Memory B cell (primary cell): ENCODE results near the gene MAML3.

ENCODE experiments used
- ATAC-seq: fragments of 150-1000 bp; cut with Tn5 transposase; 2 replicates; pipeline ENCODE4 v1.10.0; 2021; ENCODE audit warnings: low read depth, mild to moderate bottlenecking, moderate library complexity
- DNase-seq, 2 donors: peaks; one replicate each; pipeline ENCODE4 v3.0.0; 2022; ENCODE audit warnings: low spot score in 2 of 2
- H3K27ac Mint-ChIP-seq: one replicate; pipeline ENCODE4 v1.8.0; 2022; ENCODE audit warnings: mild to moderate bottlenecking, moderate library complexity, mixed read lengths
- H3K27me3 Mint-ChIP-seq: one replicate; pipeline ENCODE4 v1.8.0; 2022; ENCODE audit warnings: mixed read lengths
- H3K36me3 Mint-ChIP-seq: one replicate; pipeline ENCODE4 v1.8.0; 2022; ENCODE audit warnings: mild to moderate bottlenecking, mixed read lengths
- H3K4me1 Mint-ChIP-seq: one replicate; pipeline ENCODE4 v1.8.0; 2022; ENCODE audit warnings: mixed read lengths
- H3K4me3 Mint-ChIP-seq: one replicate; pipeline ENCODE4 v1.8.0; 2022; ENCODE audit warnings: mild to moderate bottlenecking, moderate library complexity, mixed read lengths
- H3K9me3 Mint-ChIP-seq: one replicate; pipeline ENCODE4 v1.8.0; 2022; ENCODE audit warnings: mixed read lengths

Gene MAML3

DNA sequence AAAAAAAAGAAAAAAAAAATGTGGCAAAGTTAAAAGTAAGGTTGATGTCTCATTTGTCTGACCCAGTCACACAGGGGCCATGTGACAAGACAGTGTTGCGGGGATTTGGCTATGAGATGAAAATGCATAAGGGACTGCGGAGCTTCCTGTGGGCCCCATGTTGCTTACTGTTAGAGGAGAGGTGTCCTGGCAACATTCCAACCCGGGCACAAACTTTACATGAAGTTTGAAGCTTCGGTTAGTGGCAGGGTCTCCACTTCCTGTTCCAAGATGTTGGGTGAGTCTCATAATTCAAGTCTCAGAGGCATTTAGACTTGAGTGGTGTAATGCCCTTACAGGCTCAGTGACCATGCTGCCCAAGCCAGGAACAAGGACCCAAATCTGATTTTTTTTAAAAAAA, 111.3 kb downstream of the MAML3 start:
- Mint-ChIP-seq H3K27ac (no peak overlapping the region), H3K36me3 (no peaks in the 10 kb centered on the region)
- ATAC-seq: no peak

GRCh38 chr4:140038031-140038533, 115.9 kb downstream of the MAML3 start:
- H3K4me3 Mint-ChIP-seq: no peak overlapping the region
- H3K27ac Mint-ChIP-seq: no peak overlapping the region
- no peaks in the 10 kb centered on the region for H3K4me1 Mint-ChIP-seq
- ATAC-seq (no peak), DNase-seq (no peak)
- H3K27me3 Mint-ChIP-seq: peaks cover 10% of the 10 kb centered on the region
- H3K36me3 Mint-ChIP-seq: no peaks in the 10 kb centered on the region
- H3K9me3 Mint-ChIP-seq: no peaks in the 10 kb centered on the region

More for the DNA sequence above, 111.3 kb downstream of the MAML3 start:
- no peak overlapping the region for H3K4me3 Mint-ChIP-seq
- DNase-seq: no peak
- no peaks in the 10 kb centered on the region for H3K4me1 Mint-ChIP-seq
- peaks cover 18% of the 10 kb centered on the region for H3K27me3 Mint-ChIP-seq
- no peaks in the 10 kb centered on the region for H3K9me3 Mint-ChIP-seq

GRCh38 chr4:140037353-140038030, 116.5 kb downstream of the MAML3 start:
- Mint-ChIP-seq H3K27me3 (peaks cover 11% of the 10 kb centered on the region), H3K9me3 (no peaks in the 10 kb centered on the region), H3K4me1 (no peaks in the 10 kb centered on the region), H3K27ac (no peak overlapping the region), H3K4me3 (no peak overlapping the region), H3K36me3 (no peaks in the 10 kb centered on the region)
- ATAC-seq: no peak
- DNase-seq: no peak

DNA sequence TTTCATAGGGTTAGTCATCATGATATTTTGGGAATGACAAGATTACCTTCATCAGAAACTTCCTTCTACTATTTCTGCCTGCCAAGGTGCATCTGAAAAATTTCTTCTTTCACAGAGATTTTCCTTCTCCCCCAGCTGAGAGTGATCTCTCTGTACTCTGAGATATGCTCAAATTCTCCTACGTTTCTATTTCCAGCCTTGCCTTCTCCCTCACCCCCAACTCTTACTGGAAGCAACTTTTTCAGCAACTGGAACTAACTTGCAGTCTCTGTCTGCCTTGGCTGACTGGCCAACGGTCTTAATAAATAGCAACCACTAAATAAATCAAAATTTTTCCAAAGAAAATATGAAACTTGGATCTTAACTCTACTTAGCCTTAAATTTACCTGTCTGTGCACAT, 122.3 kb downstream of the MAML3 start:
- ATAC-seq (no peak), DNase-seq (no peak)
- H3K4me3 Mint-ChIP-seq: no peak overlapping the region
- H3K4me1 Mint-ChIP-seq: no peaks in the 10 kb centered on the region
- H3K27ac Mint-ChIP-seq: no peak overlapping the region
- H3K27me3 Mint-ChIP-seq: peaks cover 16% of the 10 kb centered on the region
- H3K9me3 Mint-ChIP-seq: no peaks in the 10 kb centered on the region
- no peaks in the 10 kb centered on the region for H3K36me3 Mint-ChIP-seq

GRCh38 chr4:140031061-140031460, 122.9 kb downstream of the MAML3 start:
- Mint-ChIP-seq H3K4me1 (no peaks in the 10 kb centered on the region), H3K4me3 (no peak overlapping the region), H3K27ac (no peak overlapping the region), H3K36me3 (no peaks in the 10 kb centered on the region), H3K27me3 (peaks cover 18% of the 10 kb centered on the region), H3K9me3 (no peaks in the 10 kb centered on the region)
- ATAC-seq: no peak
- no peak for DNase-seq

DNA sequence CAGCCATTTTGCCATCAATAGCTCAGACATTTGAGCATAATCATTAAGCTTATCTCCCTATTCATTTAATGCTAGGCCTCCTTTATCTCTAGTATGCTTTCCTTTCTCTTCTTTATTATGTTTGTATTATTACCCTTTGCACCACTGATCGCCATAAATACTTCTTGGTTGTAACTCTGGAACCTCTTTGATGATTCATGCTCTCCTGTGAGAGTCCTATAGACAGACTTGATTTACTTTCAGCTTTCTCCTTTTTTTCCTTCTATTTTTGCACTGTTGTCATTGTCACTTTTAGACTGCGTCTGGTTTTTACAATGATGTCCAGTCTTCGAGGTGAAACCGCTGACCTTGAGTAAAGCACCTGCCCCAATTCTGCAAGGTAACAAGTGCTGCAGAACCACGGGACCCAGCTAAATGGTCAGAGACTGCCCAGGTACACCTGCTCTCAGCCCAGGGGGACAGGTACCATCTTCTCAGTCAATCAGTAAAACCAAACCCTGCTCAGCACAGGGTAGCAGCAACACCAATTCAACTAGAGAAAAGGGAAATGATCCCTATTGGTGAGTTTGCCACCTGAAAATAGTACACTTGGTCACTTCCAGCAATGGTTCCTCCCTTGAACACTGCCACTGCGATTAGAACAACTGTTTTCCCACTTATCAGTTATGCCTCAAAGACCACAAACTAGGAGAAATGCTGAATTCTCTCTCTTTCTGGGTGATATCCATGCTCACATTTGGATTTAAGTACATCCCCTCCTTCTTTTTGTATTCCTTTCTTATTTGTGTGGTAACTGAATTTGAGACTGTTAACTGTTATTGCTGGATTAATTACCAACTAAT, 125.1 kb downstream of the MAML3 start:
- Mint-ChIP-seq H3K9me3 (no peaks in the 10 kb centered on the region), H3K36me3 (no peaks in the 10 kb centered on the region), H3K4me3 (no peak overlapping the region), H3K27ac (no peak overlapping the region), H3K4me1 (no peaks in the 10 kb centered on the region), H3K27me3 (peaks cover 18% of the 10 kb centered on the region)
- ATAC-seq (no peak), DNase-seq (no peak)

GRCh38 chr4:140028101-140028500, 125.9 kb downstream of the MAML3 start:
- Mint-ChIP-seq H3K27me3 (peaks cover 16% of the 10 kb centered on the region), H3K9me3 (no peaks in the 10 kb centered on the region), H3K4me1 (no peaks in the 10 kb centered on the region), H3K36me3 (no peaks in the 10 kb centered on the region), H3K27ac (no peak overlapping the region), H3K4me3 (no peak overlapping the region)
- DNase-seq: no peak
- ATAC-seq: no peak

- Mint-ChIP-seq H3K27ac (no peak overlapping the region), H3K9me3 (no peaks in the 10 kb centered on the region), H3K27me3 (peaks cover 15% of the 10 kb centered on the region), H3K4me1 (no peaks in the 10 kb centered on the region), H3K36me3 (no peaks in the 10 kb centered on the region), H3K4me3 (no peak overlapping the region)
- ATAC-seq (no peak), DNase-seq (no peak)
Measured at GRCh38 chr4:140027101-140027500, 126.9 kb downstream of the MAML3 start.

GRCh38 chr4:140025470-140025869, 128.5 kb downstream of the MAML3 start:
- no peaks in the 10 kb centered on the region for H3K36me3 Mint-ChIP-seq
- no peak overlapping the region for H3K4me3 Mint-ChIP-seq
- H3K4me1 Mint-ChIP-seq: no peaks in the 10 kb centered on the region
- DNase-seq (no peak), ATAC-seq (no peak)
- no peak overlapping the region for H3K27ac Mint-ChIP-seq
- peaks cover 14% of the 10 kb centered on the region for H3K27me3 Mint-ChIP-seq
- no peaks in the 10 kb centered on the region for H3K9me3 Mint-ChIP-seq

- H3K4me1 Mint-ChIP-seq: no peaks in the 10 kb centered on the region
- ATAC-seq (no peak), DNase-seq (no peak)
- no peaks in the 10 kb centered on the region for H3K36me3 Mint-ChIP-seq
- H3K9me3 Mint-ChIP-seq: no peaks in the 10 kb centered on the region
- H3K27ac Mint-ChIP-seq: no peak overlapping the region
- H3K4me3 Mint-ChIP-seq: no peak overlapping the region
- peaks cover 2% of the 10 kb centered on the region for H3K27me3 Mint-ChIP-seq
Measured at GRCh38 chr4:140020457-140021361, 133.3 kb downstream of the MAML3 start.

DNA sequence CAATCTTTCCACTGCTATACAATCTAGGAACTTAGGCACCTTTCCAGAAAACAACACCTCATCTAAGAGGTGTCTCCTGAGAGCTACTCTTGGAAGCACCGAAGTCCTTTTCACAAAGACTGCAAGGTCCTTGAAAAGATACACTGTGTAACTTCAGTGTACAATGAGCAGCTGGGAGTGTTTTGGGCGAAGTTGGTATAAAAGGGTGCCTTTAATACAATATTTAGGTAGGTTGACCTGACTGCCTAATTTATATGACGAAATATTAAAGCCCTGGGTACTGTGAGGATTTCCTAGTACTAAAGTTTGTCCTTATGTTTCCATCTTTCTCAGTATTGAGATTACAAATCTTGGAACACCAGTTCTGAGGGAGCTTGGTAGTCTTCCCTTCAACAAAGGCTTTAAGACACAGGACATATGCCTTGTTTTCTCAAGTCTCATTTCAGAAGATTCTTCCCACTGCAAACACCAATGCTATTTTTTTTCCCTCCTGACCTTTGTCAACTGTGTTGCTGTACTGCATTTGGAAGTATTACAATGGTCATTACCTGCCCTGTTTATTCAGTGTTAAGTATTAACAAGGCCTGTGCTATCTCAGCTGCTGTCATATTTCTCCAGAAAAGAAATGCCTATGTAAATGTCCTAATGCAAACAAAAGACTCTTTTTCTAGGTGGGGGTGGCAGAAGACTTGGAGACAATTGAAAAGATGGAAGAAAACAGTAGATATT, 134.2 kb downstream of the MAML3 start:
- H3K27ac Mint-ChIP-seq: peak overlapping the region; percentile 25
- H3K4me3 Mint-ChIP-seq: no peak overlapping the region
- peaks cover 2% of the 10 kb centered on the region for H3K27me3 Mint-ChIP-seq
- H3K36me3 Mint-ChIP-seq: no peaks in the 10 kb centered on the region
- no peaks in the 10 kb centered on the region for H3K9me3 Mint-ChIP-seq
- DNase-seq: no peak
- ATAC-seq: no peak
- H3K4me1 Mint-ChIP-seq: no peaks in the 10 kb centered on the region

GRCh38 chr4:140018931-140019618, 134.9 kb downstream of the MAML3 start:
- H3K4me3 Mint-ChIP-seq: no peak overlapping the region
- no peaks in the 10 kb centered on the region for H3K9me3 Mint-ChIP-seq
- no peak for ATAC-seq
- peak overlapping the region; percentile 25 for H3K27ac Mint-ChIP-seq
- no peak for DNase-seq
- H3K27me3 Mint-ChIP-seq: peaks cover 2% of the 10 kb centered on the region
- no peaks in the 10 kb centered on the region for H3K4me1 Mint-ChIP-seq
- H3K36me3 Mint-ChIP-seq: no peaks in the 10 kb centered on the region

DNA sequence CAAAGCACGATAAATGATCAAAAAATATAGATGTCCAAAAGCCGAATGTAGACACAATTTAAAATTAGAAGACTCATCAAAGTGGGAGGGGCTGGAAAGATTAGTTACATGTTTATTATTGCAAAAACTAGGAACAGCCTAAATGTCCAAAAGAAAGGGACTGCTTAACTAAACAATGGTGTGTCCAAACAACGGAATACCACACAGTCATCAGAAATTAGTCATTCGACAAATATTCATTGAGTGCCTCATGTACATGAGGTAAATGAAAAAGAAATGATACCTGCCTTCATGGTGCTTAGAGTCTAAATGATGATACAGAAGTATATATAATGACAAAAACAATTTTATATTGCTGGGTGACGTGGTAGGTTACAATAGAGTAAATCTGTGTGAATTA, 139.7 kb downstream of the MAML3 start:
- Mint-ChIP-seq H3K4me1 (peaks cover 2% of the 10 kb centered on the region), H3K4me3 (no peak overlapping the region), H3K36me3 (no peaks in the 10 kb centered on the region), H3K27ac (no peak overlapping the region), H3K9me3 (no peaks in the 10 kb centered on the region), H3K27me3 (peaks cover 10% of the 10 kb centered on the region)
- no peak for DNase-seq
- ATAC-seq: no peak
